A673 (cell line): ENCODE results near the gene NRBP1. TPM values are rescaled to one million over a fixed set of nuclear protein-coding genes. Genes with fewer than 3 reads are reported as not detected.

ENCODE experiments used
- BruUV-seq: library from RNA; stranded (reverse); fragments of 400-500 nt; replicated peaks from 2 replicates; lab custom pipeline; 2021; lab: Mats Ljungman, UMichigan
- CTCF ChIA-PET: fragments of 300-600 bp; sonication (Branson Sonifier 250); formaldehyde crosslinking; loops from one replicate; lab custom pipeline; 2022; ENCODE audit warnings: antibody characterized with exemption; lab: Charles Lee
- POLR2A ChIA-PET: fragments of 300-600 bp; sonication (Branson Sonifier 250); formaldehyde crosslinking; loops from one replicate; lab custom pipeline; 2022; ENCODE audit warnings: antibody characterized with exemption; ENCODE audit not compliant: low non-redundant PET; lab: Charles Lee
- DNase-seq: peaks from one replicate; pipeline ENCODE4 v3.0.0-alpha.2; 2015; ENCODE audit warnings: low spot score
- H3K27ac ChIP-seq: fragments of 200-600 bp; sonication (generic); 2 replicates; pipeline ENCODE4 v1.5.1; 2016; ENCODE audit warnings: mixed run types, low read depth, mild to moderate bottlenecking, mixed read lengths, antibody characterized with exemption, low read length; ENCODE audit not compliant: poor library complexity, severe bottlenecking
- H3K27me3 ChIP-seq: fragments of 200-600 bp; sonication (generic); replicated peaks from 2 replicates; pipeline ENCODE4 v1.6.1; 2017; ENCODE audit warnings: mixed run types, low read depth, mild to moderate bottlenecking, mixed read lengths, antibody characterized with exemption, low read length; ENCODE audit not compliant: insufficient read depth, poor library complexity
- H3K36me3 ChIP-seq: fragments of 200-600 bp; sonication (generic); 2 replicates; pipeline ENCODE4 v1.6.1; 2016; ENCODE audit warnings: mixed run types, mild to moderate bottlenecking, mixed read lengths, antibody characterized with exemption, low read length; ENCODE audit not compliant: insufficient read depth, poor library complexity, severe bottlenecking
- H3K4me1 ChIP-seq: fragments of 200-600 bp; sonication (generic); 2 replicates; pipeline ENCODE4 v1.6.1; 2017; ENCODE audit warnings: mixed run types, mild to moderate bottlenecking, mixed read lengths, antibody characterized with exemption, low read length; ENCODE audit not compliant: insufficient read depth, poor library complexity, severe bottlenecking
- H3K4me3 ChIP-seq: fragments of 200-600 bp; sonication (generic); 2 replicates; pipeline ENCODE4 v1.5.1; 2016; ENCODE audit warnings: low read depth, mixed run types, mild to moderate bottlenecking, mixed read lengths, low read length; ENCODE audit not compliant: poor library complexity, severe bottlenecking
- H3K9me3 ChIP-seq: fragments of 200-600 bp; sonication (generic); 2 replicates; pipeline ENCODE4 v1.6.1; 2016; ENCODE audit warnings: mixed run types, low read depth, mild to moderate bottlenecking, mixed read lengths, antibody characterized with exemption, low read length; ENCODE audit not compliant: poor library complexity, severe bottlenecking
- CTCF ChIP-seq: fragments of 300-800, 200-600 bp; sonication (generic); conservative IDR thresholded peaks from 2 replicates; pipeline ENCODE4 v1.5.1; 2017; ENCODE audit warnings: low read depth, mild to moderate bottlenecking, antibody characterized with exemption, low read length, moderate library complexity, mixed read lengths
- EZH2 ChIP-seq: fragments of 200-600 bp; sonication (generic); IDR thresholded peaks from 2 replicates; pipeline ENCODE4 v1.6.1; 2017; ENCODE audit warnings: borderline replicate concordance, low read depth, mild to moderate bottlenecking, mixed read lengths, antibody characterized with exemption, low read length; ENCODE audit not compliant: poor library complexity, severe bottlenecking
- intact Hi-C: fragments of 100-400 bp; cut with micrococcal nuclease; formaldehyde crosslinking; loops from one replicate; pipeline ENCODE4 v1.10.0; 2022; ENCODE audit not compliant: unreplicated experiment
- total RNA-seq: library from RNA; stranded (reverse); gene quantifications from 2 replicates; pipeline ENCODE4 v1.2.3, GENCODE V29; 2021

The NRBP1 gene
- total RNA-seq, 1 experiment from 2014 or later: 93.0 TPM

- no peaks in the 10 kb centered on the region for H3K9me3 ChIP-seq
- ChIA-PET POLR2A (no interaction called here), CTCF (no interaction called here)
- intact Hi-C loops: no loop called here
- no peaks in the 10 kb centered on the region for H3K27me3 ChIP-seq
- no peak overlapping the region for H3K4me3 ChIP-seq
- no peaks in the 10 kb centered on the region for H3K4me1 ChIP-seq
- TF ChIP-seq CTCF: no peak
- no peak for TF ChIP-seq EZH2
- no peak overlapping the region for H3K27ac ChIP-seq
- no peak for DNase-seq
- BruUV-seq: no TSS peak
- no peaks in the 10 kb centered on the region for H3K36me3 ChIP-seq
Observed at GRCh38 chr2:27464443-27464842, 36.0 kb downstream of the NRBP1 start.

GRCh38 chr2:27471961-27472360 lies 43.5 kb downstream of the NRBP1 start:
- peaks cover 6% of the 10 kb centered on the region for H3K36me3 ChIP-seq
- TF ChIP-seq CTCF (no peak), EZH2 (no peak)
- no peak overlapping the region for H3K4me3 ChIP-seq
- no peaks in the 10 kb centered on the region for H3K27me3 ChIP-seq
- H3K4me1 ChIP-seq: no peaks in the 10 kb centered on the region
- intact Hi-C loops: no loop called here
- no peak for DNase-seq
- no peak overlapping the region for H3K27ac ChIP-seq
- POLR2A ChIA-PET: no interaction called here
- no TSS peak for BruUV-seq
- CTCF ChIA-PET: no interaction called here
- no peaks in the 10 kb centered on the region for H3K9me3 ChIP-seq

- no TSS peak for BruUV-seq
- Histone ChIP-seq H3K27me3 (no peaks in the 10 kb centered on the region), H3K4me3 (no peak overlapping the region), H3K36me3 (peaks cover 11% of the 10 kb centered on the region), H3K9me3 (no peaks in the 10 kb centered on the region), H3K4me1 (no peaks in the 10 kb centered on the region), H3K27ac (no peak overlapping the region)
- ChIA-PET CTCF (no interaction called here), POLR2A (no interaction called here)
- no peak for DNase-seq
- intact Hi-C loops: no loop called here
- no peak for TF ChIP-seq CTCF
Observed at GRCh38 chr2:27485496-27485895, 57.1 kb downstream of the NRBP1 start.
